Liver (tissue), 9 donors: ENCODE measurements around the gene QKI. TPM values are rescaled to one million over a fixed set of nuclear protein-coding genes. Genes with fewer than 3 reads are reported as not detected.

Source experiments
- DNase-seq: peaks from one replicate; pipeline ENCODE4 v3.0.0-alpha.2; 2017; ENCODE audit warnings: low spot score
- H3K27ac ChIP-seq, 2 donors: one replicate each; pipeline ENCODE4 v1.7.0; 2013; ENCODE audit warnings: inconsistent platforms in 2 of 2, low read length in 2 of 2, control low read depth in 1 of 2, low read depth in 1 of 2, mild to moderate bottlenecking in 1 of 2
- H3K27me3 ChIP-seq, 4 donors: one replicate each; pipeline versions ENCODE4 v1.6.1 to v1.7.0; 2013; ENCODE audit warnings: low read length in 3 of 4, inconsistent platforms in 1 of 4, mild to moderate bottlenecking in 1 of 4, moderate library complexity in 1 of 4; ENCODE audit not compliant: control insufficient read depth in 4 of 4, insufficient read depth in 4 of 4
- H3K36me3 ChIP-seq, 4 donors: one replicate each; pipeline versions ENCODE4 v1.6.1 to v1.7.0; 2013; ENCODE audit warnings: low read length in 3 of 4, mild to moderate bottlenecking in 3 of 4, low read depth in 1 of 4, moderate library complexity in 1 of 4; ENCODE audit not compliant: control insufficient read depth in 4 of 4, insufficient read depth in 3 of 4
- H3K4me1 ChIP-seq, 4 donors: one replicate each; pipeline versions ENCODE4 v1.6.1 to v1.7.0; 2013; ENCODE audit warnings: low read length in 3 of 4, mild to moderate bottlenecking in 3 of 4, moderate library complexity in 1 of 4; ENCODE audit not compliant: control insufficient read depth in 4 of 4, insufficient read depth in 4 of 4
- H3K4me3 ChIP-seq, 3 donors: one replicate each; pipeline versions ENCODE4 v1.6.1 to v1.7.0; 2013; ENCODE audit warnings: low read length in 3 of 3, control low read depth in 1 of 3, low read depth in 1 of 3, mild to moderate bottlenecking in 1 of 3
- H3K9ac ChIP-seq, 2 donors: one replicate each; pipeline ENCODE4 v1.7.0; 2013; ENCODE audit warnings: low read length in 2 of 2, mild to moderate bottlenecking in 2 of 2, moderate library complexity in 2 of 2, control low read depth in 1 of 2, low read depth in 1 of 2
- H3K9me3 ChIP-seq, 4 donors: one replicate each; pipeline versions ENCODE4 v1.6.1 to v1.7.0; 2013; ENCODE audit warnings: low read length in 3 of 4; ENCODE audit not compliant: control insufficient read depth in 4 of 4
- ATF3 ChIP-seq: IDR thresholded peaks from 2 replicates; pipeline ENCODE4 v1.6.1; 2016; ENCODE audit warnings: antibody characterized with exemption
- CTCF ChIP-seq: fragments of 150-350 bp; IDR thresholded peaks from 2 replicates; pipeline ENCODE4 v1.5.1; 2017; ENCODE audit warnings: improper control_type of control experiment, low read depth, low read length; ENCODE audit not compliant: missing input control
- EGR1 ChIP-seq, 2 donors: IDR thresholded peaks; 2 replicates each; pipeline ENCODE4 v1.6.1; 2016 to 2018; ENCODE audit warnings: antibody characterized with exemption in 2 of 2, low read depth in 2 of 2
- FOXA1 ChIP-seq: IDR thresholded peaks from 2 replicates; pipeline ENCODE4 v1.6.1; 2016; ENCODE audit warnings: antibody characterized with exemption
- HNF4A ChIP-seq, 2 donors: conservative IDR thresholded peaks; 2 replicates each; pipeline ENCODE4 v1.6.1; 2016; ENCODE audit warnings: antibody characterized with exemption in 2 of 2, mild to moderate bottlenecking in 2 of 2
- HNF4G ChIP-seq: IDR thresholded peaks from 2 replicates; pipeline ENCODE4 v1.6.1; 2016; ENCODE audit warnings: antibody characterized with exemption
- JUND ChIP-seq, 2 donors: IDR thresholded peaks; 2 replicates each; pipeline ENCODE4 v1.6.1; 2016; ENCODE audit warnings: antibody characterized with exemption in 2 of 2
- RAD21 ChIP-seq, 2 donors: IDR thresholded peaks; 2 replicates each; pipeline ENCODE4 v1.6.1; 2016; ENCODE audit warnings: antibody characterized with exemption in 2 of 2, mild to moderate bottlenecking in 2 of 2
- REST ChIP-seq: IDR thresholded peaks from 2 replicates; pipeline ENCODE4 v1.6.1; 2016; ENCODE audit warnings: antibody characterized with exemption, mild to moderate bottlenecking
- RXRA ChIP-seq, 2 donors: IDR thresholded peaks; 2 replicates each; pipeline ENCODE4 v1.6.1; 2017 to 2018; ENCODE audit warnings: antibody characterized with exemption in 2 of 2, mild to moderate bottlenecking in 1 of 2
- SP1 ChIP-seq: IDR thresholded peaks from 2 replicates; pipeline ENCODE4 v1.6.1; 2018; ENCODE audit warnings: antibody characterized with exemption, mild to moderate bottlenecking
- TAF1 ChIP-seq: conservative IDR thresholded peaks from 2 replicates; pipeline ENCODE4 v1.6.1; 2016; ENCODE audit warnings: antibody characterized with exemption, mild to moderate bottlenecking
- YY1 ChIP-seq: IDR thresholded peaks from 2 replicates; pipeline ENCODE4 v1.6.1; 2016; ENCODE audit warnings: antibody characterized with exemption, mild to moderate bottlenecking
- ZBTB33 ChIP-seq: IDR thresholded peaks from 2 replicates; pipeline ENCODE4 v1.6.1; 2016; ENCODE audit warnings: antibody characterized with exemption
- WGBS: extraction: QIAGEN DNeasy Blood & Tissue Kit; methylation state at CpG from one replicate; pipeline ENCODE4 v1.1.7; 2013; 5-methylcytosine and 5-hydroxymethylcytosine counted together
- polyA plus RNA-seq, 2 donors: library from polyadenylated mRNA; stranded (reverse) in 1 of 2; unstranded in 1 of 2; fragments of 200-250 nt in 1 of 2; fragments of >200 nt in 1 of 2; fragmentation: Nextera tagmentation in 1 of 2; extraction: Ambion mirVana in 1 of 2; gene quantifications; one replicate each; pipeline versions ENCODE4 v1.2.1 to v1.2.3, GENCODE V29; 2013 to 2015
- total RNA-seq, 2 donors: library from RNA; depleted of rRNA; stranded (reverse); fragments of >200 nt; gene quantifications; one replicate each; pipeline ENCODE4 v1.2.3, GENCODE V29; 2014
- donor health status: healthy.
- donor health status: healthy.
- donor health status: healthy.
- donor health status: healthy.
- donor health status: healthy.

The QKI gene
- total and polyA plus RNA-seq, 4 donors = 22.7 to 97.0 (median 56.3) TPM

- no peak for TF ChIP-seq HNF4G
- no peak for TF ChIP-seq TAF1
- TF ChIP-seq ATF3 = no peak
- no peak for TF ChIP-seq RAD21 (IDR thresholded peaks at IDR 0.05)
- no peak for TF ChIP-seq REST
- no peak for TF ChIP-seq YY1
- no peak for TF ChIP-seq FOXA1
- TF ChIP-seq EGR1 (IDR thresholded peaks at IDR 0.05; ENCODE audit: low read depth in 2 of 2) = no peak
- TF ChIP-seq CTCF = no peak
- no peak for TF ChIP-seq SP1
- H3K9me3 ChIP-seq = no peaks in the 10 kb centered on the region
- no peaks in the 10 kb centered on the region for H3K36me3 ChIP-seq
- peak; percentile 60 for DNase-seq
- H3K4me3 ChIP-seq = peak overlapping the region; percentile 76 to 100 (median 94)
- WGBS = under 1% methylated on average over 94 of the region's 94 CpGs
- H3K27ac ChIP-seq = peak overlapping the region; percentile 95 to 98
- peak overlapping the region in 1 of 2 donors; percentile 99 for H3K9ac ChIP-seq
- H3K4me1 ChIP-seq = peaks cover 0 to 29% (median 16%) of the 10 kb centered on the region in 4 donors
- H3K27me3 ChIP-seq = no peaks in the 10 kb centered on the region
Measured at GRCh38 chr6:163414946-163415619, 565 bp downstream of the QKI start.

GRCh38 chr6:163415620-163416556 lies 1.4 kb downstream of the QKI start:
- DNase-seq = peak; percentile 73
- WGBS = under 1% methylated on average over 63 of the region's 63 CpGs
- no peaks in the 10 kb centered on the region for H3K36me3 ChIP-seq
- peak overlapping the region; percentile 71 to 99 for H3K9ac ChIP-seq
- H3K27me3 ChIP-seq = no peaks in the 10 kb centered on the region
- peak overlapping the region; percentile 65 to 100 (median 94) for H3K4me3 ChIP-seq
- H3K9me3 ChIP-seq = no peaks in the 10 kb centered on the region
- peak overlapping the region; percentile 95 to 98 for H3K27ac ChIP-seq
- peaks cover 2 to 34% (median 22%) of the 10 kb centered on the region in 4 donors for H3K4me1 ChIP-seq
- TF ChIP-seq SP1 = peak; percentile 7
- no peak for TF ChIP-seq REST
- TF ChIP-seq HNF4G = no peak
- no peak for TF ChIP-seq JUND (IDR thresholded peaks at IDR 0.05)
- TF ChIP-seq RAD21 (IDR thresholded peaks at IDR 0.05) = no peak
- no peak for TF ChIP-seq ATF3
- TF ChIP-seq ZBTB33 = peak; percentile 87
- TF ChIP-seq FOXA1 = no peak
- TF ChIP-seq HNF4A (conservative IDR thresholded peaks at IDR 0.05) = no peak
- TF ChIP-seq RXRA (IDR thresholded peaks at IDR 0.05) = peak in 1 of 2 donors; percentile 12
